Muscle layer of colon (tissue), 2 donors: ENCODE data around the gene TADA3.

Source experiments
- H3K27ac ChIP-seq: one replicate; pipeline ENCODE4 v1.7.0; 2013; ENCODE audit warnings: low read depth, mild to moderate bottlenecking, low read length, moderate library complexity
- H3K27me3 ChIP-seq, 2 donors: one replicate each; pipeline ENCODE4 v1.7.0; 2013; ENCODE audit warnings: low read length in 2 of 2, mild to moderate bottlenecking in 2 of 2; ENCODE audit not compliant: insufficient read depth in 2 of 2, control insufficient read depth in 1 of 2
- H3K36me3 ChIP-seq: one replicate; pipeline ENCODE4 v1.7.0; 2013; ENCODE audit warnings: mild to moderate bottlenecking, low read length; ENCODE audit not compliant: insufficient read depth
- H3K4me1 ChIP-seq: one replicate; pipeline ENCODE4 v1.7.0; 2013; ENCODE audit warnings: mild to moderate bottlenecking, low read length; ENCODE audit not compliant: insufficient read depth
- H3K4me3 ChIP-seq, 2 donors: one replicate each; pipeline ENCODE4 v1.7.0; 2013; ENCODE audit warnings: low read length in 2 of 2, low read depth in 1 of 2, mild to moderate bottlenecking in 1 of 2, moderate library complexity in 1 of 2
- H3K9ac ChIP-seq: one replicate; pipeline ENCODE4 v1.7.0; 2013; ENCODE audit warnings: low read length
- H3K9me3 ChIP-seq: one replicate; pipeline ENCODE4 v1.7.0; 2013; ENCODE audit warnings: mild to moderate bottlenecking, low read length
- donor health status: abdominal sarcoma.
- donor health status: Adenocarcinoma of cecum.

The TADA3 gene

DNA sequence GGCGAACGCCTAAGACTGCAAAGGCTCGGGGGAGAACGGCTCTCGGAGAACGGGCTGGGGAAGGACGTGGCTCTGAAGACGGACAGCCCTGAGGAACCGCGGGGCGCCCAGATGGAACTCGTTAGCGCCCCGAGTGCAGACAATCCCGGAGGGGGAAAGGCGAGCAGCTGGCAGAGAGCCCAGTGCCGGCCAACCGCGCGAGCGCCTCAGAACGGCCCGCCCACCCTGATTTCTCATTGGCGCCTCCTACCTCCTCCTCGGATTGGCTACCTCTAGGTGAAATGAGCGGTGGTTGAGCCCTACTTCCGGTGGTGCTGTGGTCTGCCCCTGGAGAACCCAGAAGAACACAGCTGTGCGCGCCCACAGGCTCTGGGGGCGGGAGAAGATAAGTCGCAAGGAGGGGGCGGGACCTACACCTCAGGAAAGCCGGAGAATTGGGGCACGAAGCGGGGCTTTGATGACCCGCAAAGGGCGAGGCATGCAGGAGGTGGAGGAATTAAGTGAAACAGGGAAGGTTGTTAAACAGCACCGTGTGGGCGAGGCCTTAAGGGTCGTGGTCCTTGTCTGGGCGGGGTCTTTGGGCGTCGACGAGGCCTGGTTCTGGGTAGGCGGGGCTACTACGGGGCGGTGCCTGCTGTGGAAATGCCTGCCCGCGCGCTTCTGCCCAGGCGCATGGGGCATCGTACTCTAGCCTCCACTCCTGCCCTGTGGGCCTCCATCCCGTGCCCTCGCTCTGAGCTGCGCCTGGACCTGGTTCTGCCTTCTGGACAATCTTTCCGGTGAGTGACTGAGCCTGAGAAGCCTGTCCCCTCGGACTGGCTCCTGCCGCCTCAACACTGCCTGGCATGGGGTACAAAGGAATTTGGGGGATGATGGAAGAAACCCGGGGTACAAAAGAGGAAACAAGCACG is 42.4 kb downstream of the TADA3 start, which contains the start of gene OGG1:
Gene OGG1, plus strand, starts transcription at position 308 of the 911 bp plus-strand sequence. Its CDS starts 335 bp downstream, at position 643.
- peaks cover 67% of the 10 kb centered on the region for H3K36me3 ChIP-seq
- peak within 1 kb of the TSS; percentile 61 to 89 for H3K4me3 ChIP-seq
- peaks cover 36% of the 10 kb centered on the region for H3K4me1 ChIP-seq
- H3K27me3 ChIP-seq = no peaks in the 10 kb centered on the region
- H3K9me3 ChIP-seq = no peaks in the 10 kb centered on the region
- peak within 1 kb of the TSS; percentile 85 for H3K9ac ChIP-seq
- peak within 1 kb of the TSS; percentile 95 for H3K27ac ChIP-seq

DNA sequence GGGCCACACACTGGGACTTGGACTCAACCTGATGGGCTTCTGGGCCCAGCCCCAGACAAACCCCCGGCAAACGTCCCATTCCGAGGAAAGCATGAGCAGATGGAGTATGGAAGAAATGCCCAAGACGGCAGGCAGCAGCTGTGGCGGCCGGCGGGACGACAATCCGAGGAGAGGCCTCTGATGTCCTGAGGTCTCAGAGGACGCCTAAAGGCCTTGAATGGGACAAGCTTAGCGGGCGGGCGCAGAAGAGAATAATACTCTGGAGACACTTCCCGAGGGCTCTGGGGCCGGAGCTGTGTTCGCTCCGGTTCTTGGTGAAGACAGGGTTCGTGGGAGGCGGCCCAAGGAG is 43.0 kb downstream of the TADA3 start:
- Histone ChIP-seq H3K4me1 (peaks cover 30% of the 10 kb centered on the region), H3K4me3 (peak overlapping the region; percentile 61 to 89), H3K9ac (peak overlapping the region; percentile 85), H3K27me3 (no peaks in the 10 kb centered on the region), H3K36me3 (peaks cover 67% of the 10 kb centered on the region), H3K27ac (peak overlapping the region; percentile 95), H3K9me3 (no peaks in the 10 kb centered on the region)

DNA sequence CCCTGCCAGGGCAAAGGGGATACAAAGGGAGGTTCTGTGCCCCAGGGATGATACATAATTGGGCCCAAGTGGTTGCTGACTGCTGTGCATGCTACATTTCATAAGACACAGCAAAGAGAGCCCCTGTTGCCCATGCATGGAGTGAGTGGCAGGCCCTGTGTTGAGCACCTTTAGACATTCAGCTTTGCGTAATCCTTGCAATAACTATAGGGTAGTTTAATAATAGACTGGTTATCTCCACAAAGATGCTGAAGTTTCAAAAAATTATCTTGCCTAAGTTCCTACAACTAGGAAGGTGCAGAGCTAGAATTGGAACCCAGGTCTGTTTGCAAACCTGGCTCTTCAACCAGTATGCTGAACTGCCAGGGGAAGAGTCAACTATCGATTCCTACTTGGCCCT is 44.2 kb downstream of the TADA3 start:
- Histone ChIP-seq H3K36me3 (peaks cover 72% of the 10 kb centered on the region), H3K9ac (no peak overlapping the region), H3K4me3 (no peak overlapping the region), H3K27me3 (no peaks in the 10 kb centered on the region), H3K4me1 (peaks cover 30% of the 10 kb centered on the region), H3K9me3 (no peaks in the 10 kb centered on the region), H3K27ac (no peak overlapping the region)

DNA sequence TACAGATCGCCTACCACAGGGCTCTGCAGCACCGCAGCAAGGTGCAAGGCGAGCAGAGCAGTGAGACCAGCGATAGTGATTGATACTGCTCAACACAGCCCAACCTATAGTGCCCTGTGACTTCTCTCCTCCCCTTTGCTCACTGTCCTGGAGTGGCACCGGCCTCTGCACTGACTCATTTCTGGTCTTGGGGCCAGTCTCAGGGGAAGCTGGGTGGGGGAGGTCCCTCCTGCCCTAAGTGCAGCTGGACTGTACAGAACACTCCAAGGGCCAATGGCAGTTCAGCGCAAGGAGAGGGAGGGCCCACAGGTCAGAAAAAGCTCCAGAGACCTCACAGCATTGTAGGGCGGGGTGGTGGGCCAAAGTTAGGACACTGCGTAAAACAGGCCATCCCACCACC is 45.0 kb downstream of the TADA3 start:
- no peak overlapping the region for H3K4me3 ChIP-seq
- H3K27ac ChIP-seq = no peak overlapping the region
- H3K4me1 ChIP-seq = peaks cover 30% of the 10 kb centered on the region
- H3K36me3 ChIP-seq = peaks cover 72% of the 10 kb centered on the region
- H3K9me3 ChIP-seq = no peaks in the 10 kb centered on the region
- no peak overlapping the region for H3K9ac ChIP-seq
- H3K27me3 ChIP-seq = no peaks in the 10 kb centered on the region

DNA sequence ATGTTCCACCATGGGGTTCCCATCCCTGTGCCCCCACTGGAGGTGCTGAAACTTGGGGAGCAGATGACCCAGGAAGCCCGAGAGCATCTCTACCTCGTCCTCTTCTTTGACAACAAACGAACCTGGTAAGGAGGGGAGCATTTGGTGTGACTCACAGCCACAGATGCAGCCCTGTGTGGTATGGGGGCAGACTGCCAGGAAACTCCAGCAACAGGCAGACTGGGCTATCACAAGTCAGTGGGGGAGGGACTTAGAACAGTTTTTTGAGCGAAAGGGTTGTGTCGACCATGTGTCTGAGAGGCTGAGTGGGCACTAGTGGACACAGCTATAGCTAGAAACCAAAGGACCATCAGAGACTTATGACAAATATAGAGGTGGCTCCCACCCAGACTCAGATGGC is 45.9 kb downstream of the TADA3 start:
- H3K4me1 ChIP-seq = peaks cover 22% of the 10 kb centered on the region
- H3K27ac ChIP-seq = no peak overlapping the region
- no peaks in the 10 kb centered on the region for H3K9me3 ChIP-seq
- H3K4me3 ChIP-seq = no peak overlapping the region
- H3K9ac ChIP-seq = no peak overlapping the region
- H3K36me3 ChIP-seq = peaks cover 72% of the 10 kb centered on the region
- no peaks in the 10 kb centered on the region for H3K27me3 ChIP-seq

DNA sequence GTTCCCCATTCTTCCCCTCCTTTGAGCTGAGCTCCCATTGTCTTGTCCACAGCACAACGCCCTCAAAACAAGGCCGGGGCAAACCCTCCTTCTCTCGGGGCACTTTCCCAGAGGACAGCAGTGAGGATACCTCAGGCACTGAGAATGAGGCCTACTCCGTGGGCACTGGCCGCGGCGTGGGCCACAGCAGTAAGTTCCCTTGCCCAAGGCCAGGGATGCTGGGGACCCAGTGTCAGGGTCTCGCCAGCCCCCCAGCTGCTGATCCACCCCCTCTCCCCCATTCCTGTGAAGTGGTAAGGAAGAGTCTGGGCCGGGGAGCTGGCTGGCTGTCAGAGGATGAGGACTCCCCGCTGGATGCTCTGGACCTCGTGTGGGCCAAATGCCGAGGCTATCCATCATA is 46.8 kb downstream of the TADA3 start:
- Histone ChIP-seq H3K36me3 (peaks cover 76% of the 10 kb centered on the region), H3K27me3 (no peaks in the 10 kb centered on the region), H3K4me1 (peaks cover 14% of the 10 kb centered on the region), H3K9ac (no peak overlapping the region), H3K27ac (no peak overlapping the region), H3K4me3 (no peak overlapping the region), H3K9me3 (no peaks in the 10 kb centered on the region)

DNA sequence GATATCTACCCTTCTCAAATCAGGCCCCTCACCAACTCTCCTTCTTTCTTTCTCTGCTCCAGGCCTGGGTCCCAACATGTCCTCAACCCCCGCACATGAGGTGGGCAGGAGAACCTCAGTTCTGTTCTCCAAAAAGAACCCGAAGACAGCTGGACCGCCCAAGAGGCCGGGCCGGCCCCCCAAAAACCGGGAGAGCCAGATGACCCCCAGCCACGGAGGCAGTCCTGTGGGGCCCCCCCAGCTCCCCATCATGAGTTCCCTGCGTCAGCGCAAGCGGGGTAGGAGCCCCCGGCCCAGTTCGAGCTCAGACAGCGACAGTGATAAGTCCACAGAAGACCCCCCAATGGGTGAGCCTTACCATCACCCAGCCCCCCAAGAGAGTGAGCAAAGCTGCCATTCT is 48.1 kb downstream of the TADA3 start:
- H3K9me3 ChIP-seq = no peaks in the 10 kb centered on the region
- peaks cover 89% of the 10 kb centered on the region for H3K36me3 ChIP-seq

DNA sequence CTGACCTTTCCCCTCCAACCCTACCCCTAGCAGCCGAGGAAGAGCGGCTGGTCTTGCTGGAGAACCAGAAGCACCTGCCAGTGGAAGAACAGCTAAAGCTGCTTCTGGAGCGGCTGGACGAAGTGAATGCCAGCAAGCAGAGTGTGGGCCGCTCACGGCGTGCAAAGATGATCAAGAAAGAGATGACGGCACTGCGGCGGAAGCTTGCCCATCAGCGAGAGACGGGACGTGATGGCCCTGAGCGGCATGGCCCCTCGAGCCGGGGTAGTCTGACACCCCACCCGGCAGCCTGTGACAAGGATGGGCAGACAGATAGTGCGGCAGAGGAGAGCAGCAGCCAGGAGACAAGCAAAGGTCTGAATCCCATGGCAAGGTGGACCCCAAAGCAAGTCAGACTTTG is 48.7 kb downstream of the TADA3 start:
- H3K9ac ChIP-seq = no peak overlapping the region
- H3K27ac ChIP-seq = no peak overlapping the region
- no peaks in the 10 kb centered on the region for H3K9me3 ChIP-seq
- no peaks in the 10 kb centered on the region for H3K27me3 ChIP-seq
- peaks cover 95% of the 10 kb centered on the region for H3K36me3 ChIP-seq
- no peak overlapping the region for H3K4me3 ChIP-seq
- peaks cover 2% of the 10 kb centered on the region for H3K4me1 ChIP-seq

More for the DNA sequence above, 48.1 kb downstream of the TADA3 start:
- H3K4me3 ChIP-seq = no peak overlapping the region
- no peak overlapping the region for H3K27ac ChIP-seq
- peaks cover 8% of the 10 kb centered on the region for H3K4me1 ChIP-seq
- H3K9ac ChIP-seq = no peak overlapping the region
- no peaks in the 10 kb centered on the region for H3K27me3 ChIP-seq

DNA sequence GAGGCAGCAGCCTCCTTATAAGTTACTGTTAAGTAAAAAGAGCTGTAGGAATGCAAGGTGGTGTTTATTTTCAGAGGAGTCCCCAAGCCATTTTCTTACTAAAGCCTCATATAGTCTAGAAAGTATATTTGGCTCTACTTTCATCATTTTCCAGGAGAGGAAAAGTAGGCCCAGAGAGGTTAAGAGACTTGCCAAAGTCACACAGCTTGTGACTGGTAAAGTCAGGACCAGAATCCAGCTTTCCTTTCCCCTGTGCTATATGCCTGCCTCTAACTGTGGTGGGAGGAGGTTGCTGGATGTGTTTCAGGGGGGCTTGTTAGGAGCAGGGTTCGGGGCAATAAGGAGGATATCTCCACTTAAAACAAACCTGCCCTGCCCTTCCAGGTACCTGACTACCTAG is 49.7 kb downstream of the TADA3 start:
- H3K36me3 ChIP-seq = peaks cover 100% of the 10 kb centered on the region
- no peak overlapping the region for H3K27ac ChIP-seq
- no peak overlapping the region for H3K4me3 ChIP-seq
- H3K27me3 ChIP-seq = no peaks in the 10 kb centered on the region
- H3K9ac ChIP-seq = no peak overlapping the region
- no peaks in the 10 kb centered on the region for H3K9me3 ChIP-seq
- H3K4me1 ChIP-seq = no peaks in the 10 kb centered on the region

DNA sequence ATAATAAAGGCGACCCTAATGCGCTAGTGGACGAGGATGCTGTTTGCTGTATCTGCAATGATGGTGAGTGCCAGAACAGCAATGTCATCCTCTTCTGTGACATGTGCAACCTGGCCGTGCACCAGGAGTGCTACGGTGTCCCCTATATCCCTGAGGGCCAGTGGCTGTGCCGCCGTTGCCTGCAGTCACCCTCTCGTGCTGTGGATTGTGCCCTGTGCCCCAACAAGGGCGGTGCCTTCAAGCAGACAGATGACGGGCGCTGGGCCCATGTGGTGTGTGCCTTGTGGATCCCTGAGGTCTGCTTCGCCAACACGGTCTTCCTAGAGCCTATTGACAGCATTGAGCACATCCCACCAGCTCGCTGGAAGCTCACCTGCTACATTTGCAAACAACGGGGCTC is 53.1 kb downstream of the TADA3 start:
- no peaks in the 10 kb centered on the region for H3K9me3 ChIP-seq
- H3K9ac ChIP-seq = no peak overlapping the region
- no peak overlapping the region for H3K27ac ChIP-seq
- no peaks in the 10 kb centered on the region for H3K27me3 ChIP-seq
- H3K4me3 ChIP-seq = no peak overlapping the region
- no peaks in the 10 kb centered on the region for H3K4me1 ChIP-seq
- peaks cover 80% of the 10 kb centered on the region for H3K36me3 ChIP-seq

DNA sequence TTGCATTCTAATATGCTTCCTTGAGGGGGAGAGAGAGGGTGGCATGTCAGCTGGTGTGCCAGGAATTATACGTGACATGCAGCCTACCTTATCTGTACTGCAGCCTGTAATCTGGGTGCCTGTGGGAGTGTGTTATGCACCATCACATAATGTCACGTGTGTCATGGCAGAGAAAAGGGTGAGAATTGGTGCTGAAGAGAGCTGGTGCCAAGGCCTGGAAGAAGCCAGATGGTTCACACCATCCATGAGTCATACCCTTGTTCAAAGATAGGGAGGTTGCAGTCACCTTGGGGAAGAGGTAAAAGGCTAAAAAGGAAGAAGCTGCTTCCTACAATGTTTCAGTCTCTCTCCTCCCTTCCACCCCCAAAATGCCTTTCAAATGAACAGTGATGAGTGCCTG is 55.4 kb downstream of the TADA3 start:
- Histone ChIP-seq H3K9me3 (no peaks in the 10 kb centered on the region), H3K36me3 (peaks cover 61% of the 10 kb centered on the region), H3K27ac (no peak overlapping the region), H3K4me3 (no peak overlapping the region), H3K4me1 (peaks cover 16% of the 10 kb centered on the region), H3K9ac (no peak overlapping the region), H3K27me3 (no peaks in the 10 kb centered on the region)

DNA sequence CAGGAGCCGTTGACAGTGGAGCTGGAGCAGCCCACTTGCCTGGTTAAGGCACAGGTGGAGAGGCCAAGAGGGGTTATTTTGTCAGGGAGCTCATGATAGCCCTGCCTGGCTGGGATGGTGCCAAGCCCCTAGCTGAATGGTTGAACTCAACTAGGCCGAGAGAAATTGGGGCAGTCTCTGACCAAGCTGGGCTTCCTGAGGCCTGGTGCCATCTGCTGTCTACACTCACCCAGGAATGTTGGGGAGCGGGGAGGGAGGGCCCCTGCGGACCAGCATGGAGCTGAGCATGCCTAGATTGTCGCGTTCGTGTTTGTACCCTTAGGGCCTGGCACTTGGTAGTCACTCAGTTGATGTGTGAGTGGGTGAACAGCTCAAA is 59.5 kb downstream of the TADA3 start:
- Histone ChIP-seq H3K4me1 (peaks cover 22% of the 10 kb centered on the region), H3K27me3 (no peaks in the 10 kb centered on the region), H3K4me3 (peak overlapping the region; percentile 61 to 85), H3K9ac (peak overlapping the region; percentile 50), H3K9me3 (no peaks in the 10 kb centered on the region), H3K27ac (peak overlapping the region; percentile 87), H3K36me3 (peaks cover 20% of the 10 kb centered on the region)
